GM23338 (cell line): ENCODE data around the gene STX8. TPM values are rescaled to one million over a fixed set of nuclear protein-coding genes. Genes with fewer than 3 reads are reported as not detected.

Experiments
- ATAC-seq: fragments of 200-7000 bp; cut with Tn5 transposase; 3 replicates; pipeline ENCODE4 v1.9.1; 2020
- DNase-seq: peaks from one replicate; pipeline ENCODE4 v3.0.0-alpha.2; 2015; ENCODE audit warnings: low spot score
- H2AFZ ChIP-seq: fragments of 200-600 bp; sonication (generic); 2 replicates; pipeline ENCODE4 v1.8.0; 2016; ENCODE audit warnings: antibody characterized with exemption, mild to moderate bottlenecking, moderate library complexity
- H3F3A ChIP-seq: fragments of 200-600 bp; sonication (generic); replicated peaks from 2 replicates; pipeline ENCODE4 v1.8.0; 2017; ENCODE audit warnings: antibody characterized with exemption, mixed run types, low read depth
- H3K27ac ChIP-seq: fragments of 200-600 bp; sonication (generic); 2 replicates; pipeline ENCODE4 v1.6.1; 2016; ENCODE audit warnings: low read depth
- H3K27me3 ChIP-seq: fragments of 200-600 bp; sonication (generic); 2 replicates; pipeline ENCODE4 v1.8.0; 2016; ENCODE audit warnings: mild to moderate bottlenecking, mixed run types, moderate library complexity; ENCODE audit not compliant: insufficient read depth
- H3K36me3 ChIP-seq: fragments of 200-600 bp; sonication (generic); 2 replicates; pipeline ENCODE4 v1.8.0; 2016; ENCODE audit warnings: mild to moderate bottlenecking; ENCODE audit not compliant: insufficient read depth
- H3K4me1 ChIP-seq: fragments of 200-600 bp; sonication (generic); 2 replicates; pipeline ENCODE4 v1.8.0; 2016; ENCODE audit warnings: mild to moderate bottlenecking, moderate library complexity; ENCODE audit not compliant: insufficient read depth
- H3K4me2 ChIP-seq: fragments of 200-600 bp; sonication (generic); 2 replicates; pipeline ENCODE4 v1.7.1; 2017; ENCODE audit warnings: mixed run types
- H3K4me3 ChIP-seq: fragments of 200-600 bp; sonication (generic); 2 replicates; pipeline ENCODE4 v1.6.1; 2016; ENCODE audit warnings: mixed run types
- H3K79me2 ChIP-seq: fragments of 200-600 bp; sonication (generic); replicated peaks from 2 replicates; pipeline ENCODE4 v1.8.0; 2017; ENCODE audit warnings: mild to moderate bottlenecking; ENCODE audit not compliant: insufficient read depth
- H3K9me2 ChIP-seq: fragments of 200-600 bp; sonication (generic); 2 replicates; pipeline ENCODE4 v1.8.0; 2017; ENCODE audit not compliant: insufficient read depth
- H4K20me1 ChIP-seq: fragments of 200-600 bp; sonication (generic); replicated peaks from 2 replicates; pipeline ENCODE4 v1.8.0; 2017; ENCODE audit warnings: mild to moderate bottlenecking; ENCODE audit not compliant: insufficient read depth
- H3K27ac Mint-ChIP-seq: 2 replicates; pipeline ENCODE4 v1.8.0; 2020; ENCODE audit warnings: inconsistent platforms, mild to moderate bottlenecking, moderate library complexity, mixed read lengths
- H3K27me3 Mint-ChIP-seq: 3 replicates; pipeline ENCODE4 v1.8.0; 2022; ENCODE audit warnings: low read depth, mild to moderate bottlenecking, moderate library complexity, mixed read lengths, inconsistent platforms; ENCODE audit not compliant: insufficient read depth, poor library complexity
- H3K36me3 Mint-ChIP-seq: 3 replicates; pipeline ENCODE4 v1.8.0; 2021; ENCODE audit warnings: low read depth, mild to moderate bottlenecking, inconsistent platforms, moderate library complexity, mixed read lengths
- H3K4me1 Mint-ChIP-seq: 3 replicates; pipeline ENCODE4 v1.8.0; 2020; ENCODE audit warnings: mild to moderate bottlenecking, inconsistent platforms, mixed read lengths
- H3K4me3 Mint-ChIP-seq: 3 replicates; pipeline ENCODE4 v1.8.0; 2021; ENCODE audit warnings: moderate library complexity, mild to moderate bottlenecking, inconsistent platforms, mixed read lengths
- H3K9me3 Mint-ChIP-seq: 3 replicates; pipeline ENCODE4 v1.8.0; 2020; ENCODE audit warnings: moderate library complexity, mild to moderate bottlenecking, inconsistent platforms, mixed read lengths
- CREB1 ChIP-seq: fragments of 250-450 bp; sonication (Bioruptor Pico); IDR thresholded peaks from 2 replicates; pipeline ENCODE4 v1.5.0; 2020; ENCODE audit warnings: low read depth, mild to moderate bottlenecking, moderate library complexity
- CTCF ChIP-seq, 2 experiments: fragments of 200-600 bp in 1 of 2; sonication (generic) in 1 of 2; conservative IDR thresholded peaks; 2 replicates each; pipeline versions ENCODE4 v1.5.1 to v1.6.1; 2016 to 2017; ENCODE audit warnings: antibody characterized with exemption in 2 of 2, low read depth in 2 of 2, mild to moderate bottlenecking in 2 of 2, moderate library complexity in 1 of 2
- EZH2 ChIP-seq: fragments of 200-600 bp; sonication (generic); IDR thresholded peaks from one replicate; pipeline ENCODE4 v1.8.0; 2017; ENCODE audit warnings: antibody characterized with exemption, mild to moderate bottlenecking, low read depth; ENCODE audit not compliant: unreplicated experiment
- EZH2phosphoT487 ChIP-seq: fragments of 200-600 bp; sonication (generic); IDR thresholded peaks from one replicate; pipeline ENCODE4 v1.8.1; 2018; ENCODE audit warnings: antibody characterized with exemption; ENCODE audit not compliant: unreplicated experiment
- JUNB ChIP-seq: IDR thresholded peaks from one replicate; pipeline ENCODE4 v1.6.1; 2016; ENCODE audit warnings: antibody characterized with exemption; ENCODE audit not compliant: unreplicated experiment
- NANOG ChIP-seq: IDR thresholded peaks from 2 replicates; pipeline ENCODE4 v1.6.1; 2016; ENCODE audit warnings: antibody characterized with exemption, borderline replicate concordance
- POLR2AphosphoS5 ChIP-seq: IDR thresholded peaks from 2 replicates; pipeline ENCODE4 v1.6.1; 2016; ENCODE audit warnings: antibody characterized with exemption, low read depth
- REST ChIP-seq: IDR thresholded peaks from one replicate; pipeline ENCODE4 v1.6.1; 2018; ENCODE audit warnings: antibody characterized with exemption; ENCODE audit not compliant: unreplicated experiment
- STAT1 ChIP-seq: IDR thresholded peaks from one replicate; pipeline ENCODE4 v1.6.1; 2016; ENCODE audit warnings: antibody characterized with exemption; ENCODE audit not compliant: unreplicated experiment
- ZNF114 ChIP-seq: fragments of 250-450 bp; sonication (Bioruptor Pico); IDR thresholded peaks from 2 replicates; pipeline ENCODE4 v1.5.0; 2020; ENCODE audit warnings: mild to moderate bottlenecking, moderate library complexity
- ZNF331 ChIP-seq: fragments of 250-450 bp; sonication (Bioruptor Pico); IDR thresholded peaks from 2 replicates; pipeline ENCODE4 v1.5.0; 2020; ENCODE audit warnings: low read depth, mild to moderate bottlenecking, moderate library complexity
- ZNF462 ChIP-seq: fragments of 250-450 bp; sonication (Bioruptor Pico); IDR thresholded peaks from 2 replicates; pipeline ENCODE4 v1.5.0; 2020; ENCODE audit warnings: mild to moderate bottlenecking, moderate library complexity
- polyA plus RNA-seq: library from polyadenylated mRNA; unstranded; fragments of >200 nt; fragmentation: Nextera tagmentation; extraction: Ambion mirVana; gene quantifications from 2 replicates; pipeline ENCODE4 v1.2.1, GENCODE V29; 2016
- total RNA-seq: library from RNA; depleted of rRNA; stranded (reverse); fragments of >200 nt; shearing (Covaris generic); gene quantifications from 2 replicates; pipeline ENCODE4 v1.2.3, GENCODE V29; 2014
- TF ChIP-seq, protein P1 (sequence below): IDR thresholded peaks from 2 replicates; pipeline ENCODE4 v1.6.1; 2016; ENCODE audit warnings: antibody characterized with exemption

Gene STX8
- total and polyA plus RNA-seq, 2 experiments from 2014 or later = 59.4 to 82.3 TPM

- H3K4me1 ChIP-seq = no peaks in the 10 kb centered on the region
- H3K9me2 ChIP-seq = no peaks in the 10 kb centered on the region; the same call in 1 of the 2 replicates
- H3K4me1 Mint-ChIP-seq = no peaks in the 10 kb centered on the region
- TF ChIP-seq ZNF462 (CRISPR knock-in tag) = no peak
- no peak for TF ChIP-seq ZNF114
- TF ChIP-seq REST = no peak
- TF ChIP-seq CTCF (conservative IDR thresholded peaks at IDR 0.05; ENCODE audit: low read depth in 2 of 2) = no peak
- no peak for TF ChIP-seq EZH2
- TF ChIP-seq EZH2phosphoT487 = no peak
- TF ChIP-seq STAT1 = no peak
- TF ChIP-seq POLR2AphosphoS5 = no peak
- TF ChIP-seq NANOG = no peak
- TF ChIP-seq ZNF331 (CRISPR knock-in tag) = no peak
- no peak for TF ChIP-seq CREB1 (CRISPR knock-in tag)
- TF ChIP-seq JUNB = no peak
- TF ChIP-seq, protein P1, sequence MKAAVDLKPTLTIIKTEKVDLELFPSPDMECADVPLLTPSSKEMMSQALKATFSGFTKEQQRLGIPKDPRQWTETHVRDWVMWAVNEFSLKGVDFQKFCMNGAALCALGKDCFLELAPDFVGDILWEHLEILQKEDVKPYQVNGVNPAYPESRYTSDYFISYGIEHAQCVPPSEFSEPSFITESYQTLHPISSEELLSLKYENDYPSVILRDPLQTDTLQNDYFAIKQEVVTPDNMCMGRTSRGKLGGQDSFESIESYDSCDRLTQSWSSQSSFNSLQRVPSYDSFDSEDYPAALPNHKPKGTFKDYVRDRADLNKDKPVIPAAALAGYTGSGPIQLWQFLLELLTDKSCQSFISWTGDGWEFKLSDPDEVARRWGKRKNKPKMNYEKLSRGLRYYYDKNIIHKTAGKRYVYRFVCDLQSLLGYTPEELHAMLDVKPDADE = no peak
- H2AFZ ChIP-seq = no peak overlapping the region
- DNase-seq (no peak), ATAC-seq (no peak)
- no peaks in the 10 kb centered on the region for H3K79me2 ChIP-seq
- H3K36me3 Mint-ChIP-seq = no peaks in the 10 kb centered on the region
- H3K4me3 ChIP-seq = no peak overlapping the region
- no peaks in the 10 kb centered on the region for H3K27me3 ChIP-seq
- no peaks in the 10 kb centered on the region for H3K36me3 ChIP-seq
- H3K9me3 Mint-ChIP-seq = no peaks in the 10 kb centered on the region; the same call in 2 of the 3 replicates
- H3K4me3 Mint-ChIP-seq = no peak overlapping the region
- H3K27ac Mint-ChIP-seq = no peak overlapping the region
- no peaks in the 10 kb centered on the region for H3F3A ChIP-seq
- peaks cover 3% of the 10 kb centered on the region for H3K27me3 Mint-ChIP-seq
- H4K20me1 ChIP-seq = no peaks in the 10 kb centered on the region
- no peak overlapping the region for H3K27ac ChIP-seq
- no peak overlapping the region for H3K4me2 ChIP-seq
Measured at GRCh38 chr17:9266697-9267117, 308.9 kb downstream of the STX8 start.
